H9 (cell line): ENCODE measurements around the gene FAM210A. TPM values are rescaled to one million over a fixed set of nuclear protein-coding genes. Genes with fewer than 3 reads are reported as not detected.

Experiments
- DNase-seq: peaks from one replicate; pipeline ENCODE4 v3.0.0-alpha.2; 2017
- H2AFZ ChIP-seq: one replicate; pipeline ENCODE4 v1.6.1; 2013; ENCODE audit warnings: mild to moderate bottlenecking, low read length, control low read depth, moderate library complexity
- H2AK5ac ChIP-seq: 2 replicates; pipeline ENCODE4 v1.6.1; 2013; ENCODE audit warnings: low read length, control low read depth, mixed read lengths; ENCODE audit not compliant: insufficient read length
- H2BK120ac ChIP-seq: one replicate; pipeline ENCODE4 v1.6.1; 2013; ENCODE audit warnings: low read depth, mild to moderate bottlenecking, low read length, control low read depth, inconsistent platforms; ENCODE audit not compliant: poor library complexity, severe bottlenecking
- H2BK12ac ChIP-seq: 2 replicates; pipeline ENCODE4 v1.6.1; 2013; ENCODE audit warnings: low read length, control low read depth, mixed read lengths, low read depth; ENCODE audit not compliant: insufficient read length
- H2BK15ac ChIP-seq: 2 replicates; pipeline ENCODE4 v1.6.1; 2013; ENCODE audit warnings: low read depth, low read length, control low read depth
- H2BK20ac ChIP-seq: one replicate; pipeline ENCODE4 v1.6.1; 2013; ENCODE audit warnings: low read depth, mild to moderate bottlenecking, low read length, control low read depth, inconsistent platforms; ENCODE audit not compliant: poor library complexity, severe bottlenecking
- H2BK5ac ChIP-seq: 2 replicates; pipeline ENCODE4 v1.6.1; 2013; ENCODE audit warnings: low read length, control low read depth, mixed read lengths; ENCODE audit not compliant: insufficient read length
- H3K14ac ChIP-seq: 2 replicates; pipeline ENCODE4 v1.6.1; 2013; ENCODE audit warnings: low read length, control low read depth; ENCODE audit not compliant: insufficient read depth
- H3K18ac ChIP-seq: 2 replicates; pipeline ENCODE4 v1.6.1; 2013; ENCODE audit warnings: low read depth, mild to moderate bottlenecking, mixed read lengths, low read length, control low read depth; ENCODE audit not compliant: insufficient read length
- H3K23ac ChIP-seq: 2 replicates; pipeline ENCODE4 v1.6.1; 2013; ENCODE audit warnings: low read length, control low read depth, mixed read lengths, low read depth; ENCODE audit not compliant: insufficient read length
- H3K23me2 ChIP-seq: 2 replicates; pipeline ENCODE4 v1.6.1; 2013; ENCODE audit warnings: low read depth, mild to moderate bottlenecking, mixed read lengths, low read length, control low read depth; ENCODE audit not compliant: insufficient read length, poor library complexity, severe bottlenecking
- H3K27ac ChIP-seq: 2 replicates; pipeline ENCODE4 v1.5.1; 2013; ENCODE audit warnings: low read length, control low read depth, mixed read lengths, low read depth; ENCODE audit not compliant: insufficient read length
- H3K27me3 ChIP-seq: 2 replicates; pipeline ENCODE4 v1.6.1; 2013; ENCODE audit warnings: low read length, control low read depth, inconsistent platforms; ENCODE audit not compliant: insufficient read depth
- H3K4ac ChIP-seq: 2 replicates; pipeline ENCODE4 v1.6.1; 2013; ENCODE audit warnings: low read depth, mild to moderate bottlenecking, control low read depth, inconsistent platforms, low read length, moderate library complexity
- H3K4me1 ChIP-seq: 2 replicates; pipeline ENCODE4 v1.6.1; 2013; ENCODE audit warnings: low read length, control low read depth, inconsistent platforms; ENCODE audit not compliant: insufficient read depth
- H3K4me2 ChIP-seq: 2 replicates; pipeline ENCODE4 v1.6.1; 2013; ENCODE audit warnings: low read length, control low read depth, mixed read lengths; ENCODE audit not compliant: insufficient read length, insufficient read depth
- H3K56ac ChIP-seq: 2 replicates; pipeline ENCODE4 v1.6.1; 2013; ENCODE audit warnings: low read depth, mild to moderate bottlenecking, mixed read lengths, low read length, control low read depth; ENCODE audit not compliant: insufficient read length
- H3K79me1 ChIP-seq: 2 replicates; pipeline ENCODE4 v1.6.1; 2013; ENCODE audit warnings: low read depth, mild to moderate bottlenecking, moderate library complexity, low read length, control low read depth, inconsistent platforms; ENCODE audit not compliant: insufficient read depth, poor library complexity, severe bottlenecking
- H3K79me2 ChIP-seq: 2 replicates; pipeline ENCODE4 v1.6.1; 2013; ENCODE audit warnings: low read length, control low read depth, inconsistent platforms; ENCODE audit not compliant: insufficient read depth
- H3K9ac ChIP-seq: 2 replicates; pipeline ENCODE4 v1.6.1; 2013; ENCODE audit warnings: low read length, control low read depth, mixed read lengths; ENCODE audit not compliant: insufficient read length; ENCODE audit errors: extremely low read depth
- H3K9me3 ChIP-seq: one replicate; pipeline ENCODE4 v1.6.1; 2013; ENCODE audit warnings: low read depth, low read length, inconsistent platforms; ENCODE audit not compliant: control insufficient read depth
- H3T11ph ChIP-seq: one replicate; pipeline ENCODE4 v1.6.1; 2013; ENCODE audit warnings: mild to moderate bottlenecking, low read length, control low read depth, inconsistent platforms
- H4K20me1 ChIP-seq: one replicate; pipeline ENCODE4 v1.6.1; 2013; ENCODE audit not compliant: control insufficient read depth, insufficient read length, insufficient read depth
- H4K5ac ChIP-seq: 2 replicates; pipeline ENCODE4 v1.6.1; 2013; ENCODE audit warnings: low read depth, mild to moderate bottlenecking, mixed read lengths, low read length, control low read depth; ENCODE audit not compliant: insufficient read length
- H4K8ac ChIP-seq: replicated peaks from 2 replicates; pipeline ENCODE4 v1.6.1; 2013; ENCODE audit warnings: low read length, control low read depth, mixed read lengths, low read depth; ENCODE audit not compliant: insufficient read length
- H4K91ac ChIP-seq: 2 replicates; pipeline ENCODE4 v1.6.1; 2013; ENCODE audit warnings: low read depth, mild to moderate bottlenecking, moderate library complexity, mixed read lengths, low read length, control low read depth; ENCODE audit not compliant: insufficient read length
- H3K27ac Mint-ChIP-seq, 3 experiments: 2 replicates in 2 of 3; 3 replicates in 1 of 3; pipeline ENCODE4 v1.8.0; 2020 to 2021; ENCODE audit warnings: mixed read lengths in 3 of 3, mild to moderate bottlenecking in 1 of 3, moderate library complexity in 1 of 3
- H3K27me3 Mint-ChIP-seq: 2 replicates; pipeline ENCODE4 v1.8.0; 2021; ENCODE audit warnings: low read depth, mild to moderate bottlenecking, moderate library complexity, mixed read lengths
- H3K36me3 Mint-ChIP-seq, 3 experiments: 2 replicates in 2 of 3; 3 replicates in 1 of 3; pipeline ENCODE4 v1.8.0; 2020 to 2021; ENCODE audit warnings: low read depth in 3 of 3, mixed read lengths in 3 of 3; ENCODE audit not compliant: insufficient read depth in 1 of 3
- H3K4me1 Mint-ChIP-seq, 2 experiments: 2 replicates each; pipeline ENCODE4 v1.8.0; 2020; ENCODE audit warnings: mixed read lengths in 2 of 2
- H3K4me3 Mint-ChIP-seq, 2 experiments: 2 replicates in 1 of 2; 3 replicates in 1 of 2; pipeline ENCODE4 v1.8.0; 2020 to 2021; ENCODE audit warnings: mild to moderate bottlenecking in 2 of 2, mixed read lengths in 2 of 2, moderate library complexity in 1 of 2
- H3K9me3 Mint-ChIP-seq, 2 experiments: 2 replicates in 1 of 2; 3 replicates in 1 of 2; pipeline ENCODE4 v1.8.0; 2020; ENCODE audit warnings: mild to moderate bottlenecking in 2 of 2, mixed read lengths in 2 of 2, moderate library complexity in 1 of 2
- WGBS: extraction: QIAGEN DNeasy Blood & Tissue Kit; methylation state at CpG from one replicate; pipeline ENCODE4 v1.1.7; 2013; ENCODE audit warnings: missing lambda C conversion rate, low lambda C conversion rate, mixed read lengths; ENCODE audit not compliant: insufficient read length; ENCODE audit errors: extremely low coverage; 5-methylcytosine and 5-hydroxymethylcytosine counted together
- total RNA-seq: library from RNA; stranded (reverse); gene quantifications from 2 replicates; pipeline ENCODE4 v1.2.1, GENCODE V29; 2021
- TF ChIP-seq, protein P1 (sequence below): fragments of 200-600 bp; sonication (generic); conservative IDR thresholded peaks from 3 replicates; pipeline ENCODE4 v1.8.0; 2021; ENCODE audit warnings: antibody characterized with exemption, mild to moderate bottlenecking

The FAM210A gene
- total RNA-seq, 1 experiment from 2014 or later, result 22.5 TPM

DNA sequence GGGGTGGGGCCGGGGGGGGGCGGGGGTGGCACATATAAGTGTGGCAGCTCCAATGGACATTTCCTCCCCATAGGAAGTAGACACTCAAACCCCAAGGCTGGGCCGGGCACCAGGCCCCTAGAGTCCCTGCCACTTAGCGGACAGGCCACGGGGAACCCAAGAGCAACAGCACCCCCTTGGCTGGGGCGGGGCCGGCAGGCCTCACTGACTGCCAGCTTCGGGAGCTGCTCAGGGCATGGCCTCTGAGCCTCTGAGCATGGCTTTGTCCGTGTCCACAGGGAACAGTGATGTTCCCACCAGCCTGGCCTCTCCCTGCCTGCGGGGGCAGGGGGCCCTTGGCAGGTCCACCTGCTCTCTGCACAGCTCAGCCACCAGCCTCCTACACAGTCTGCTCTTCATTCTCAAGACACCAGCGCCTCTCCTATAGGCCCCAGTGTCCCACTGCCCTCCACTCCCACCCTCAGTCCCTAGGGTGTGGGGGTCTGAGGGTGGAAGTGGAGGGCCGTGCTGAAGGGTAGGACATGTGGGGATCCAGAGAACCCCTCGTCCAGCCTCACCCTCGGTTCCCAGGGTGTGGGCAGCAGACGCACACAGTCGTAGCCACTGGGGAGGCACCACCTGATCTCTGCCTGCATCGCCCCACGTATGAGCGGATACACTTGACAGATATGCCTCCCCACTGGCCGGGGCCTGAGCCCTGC is 106.7 kb downstream of the FAM210A start:
- Histone ChIP-seq H3K9ac (no peak overlapping the region), H3K23ac (no peak overlapping the region), H3K79me2 (no peaks in the 10 kb centered on the region), H4K5ac (no peak overlapping the region), H4K8ac (no peak overlapping the region), H2BK120ac (no peak overlapping the region), H4K91ac (no peak overlapping the region), H2BK5ac (no peak overlapping the region), H3K4me1 (no peaks in the 10 kb centered on the region), H2BK15ac (no peak overlapping the region), H3K4me2 (no peak overlapping the region), H2BK12ac (no peak overlapping the region), H3K56ac (no peak overlapping the region), H3K27ac (no peak overlapping the region), H3K27me3 (no peaks in the 10 kb centered on the region), H3K4ac (no peak overlapping the region), H3K14ac (no peak overlapping the region), H2AK5ac (no peak overlapping the region), H2AFZ (no peak overlapping the region), H4K20me1 (no peaks in the 10 kb centered on the region), H3K79me1 (no peaks in the 10 kb centered on the region), H3K18ac (no peak overlapping the region), H2BK20ac (no peak overlapping the region), H3K23me2 (no peaks in the 10 kb centered on the region), H3K9me3 (no peaks in the 10 kb centered on the region), H3T11ph (no peak overlapping the region)
- WGBS, result no CpG with 5 or more reads among the region's 20 CpGs
- Mint-ChIP-seq H3K27me3 (no peaks in the 10 kb centered on the region), H3K4me3 (no peak overlapping the region), H3K9me3 (no peaks in the 10 kb centered on the region), H3K36me3 (peaks cover 0 to 2% (median 0%) of the 10 kb centered on the region in 3 experiments; a peak in 2 of 7 replicates), H3K27ac (no peak overlapping the region), H3K4me1 (no peaks in the 10 kb centered on the region)
- TF ChIP-seq, protein P1, sequence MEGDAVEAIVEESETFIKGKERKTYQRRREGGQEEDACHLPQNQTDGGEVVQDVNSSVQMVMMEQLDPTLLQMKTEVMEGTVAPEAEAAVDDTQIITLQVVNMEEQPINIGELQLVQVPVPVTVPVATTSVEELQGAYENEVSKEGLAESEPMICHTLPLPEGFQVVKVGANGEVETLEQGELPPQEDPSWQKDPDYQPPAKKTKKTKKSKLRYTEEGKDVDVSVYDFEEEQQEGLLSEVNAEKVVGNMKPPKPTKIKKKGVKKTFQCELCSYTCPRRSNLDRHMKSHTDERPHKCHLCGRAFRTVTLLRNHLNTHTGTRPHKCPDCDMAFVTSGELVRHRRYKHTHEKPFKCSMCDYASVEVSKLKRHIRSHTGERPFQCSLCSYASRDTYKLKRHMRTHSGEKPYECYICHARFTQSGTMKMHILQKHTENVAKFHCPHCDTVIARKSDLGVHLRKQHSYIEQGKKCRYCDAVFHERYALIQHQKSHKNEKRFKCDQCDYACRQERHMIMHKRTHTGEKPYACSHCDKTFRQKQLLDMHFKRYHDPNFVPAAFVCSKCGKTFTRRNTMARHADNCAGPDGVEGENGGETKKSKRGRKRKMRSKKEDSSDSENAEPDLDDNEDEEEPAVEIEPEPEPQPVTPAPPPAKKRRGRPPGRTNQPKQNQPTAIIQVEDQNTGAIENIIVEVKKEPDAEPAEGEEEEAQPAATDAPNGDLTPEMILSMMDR, result no peak
- DNase-seq, result no peak
